Measurements from ENCODE around the gene LYSMD1.
"Not testable (repeated sequence)": the region's sequence is repeated elsewhere in the genome, so short reads cannot be mapped to it uniquely, and the experiment has no call there.

The LYSMD1 gene, protein sequence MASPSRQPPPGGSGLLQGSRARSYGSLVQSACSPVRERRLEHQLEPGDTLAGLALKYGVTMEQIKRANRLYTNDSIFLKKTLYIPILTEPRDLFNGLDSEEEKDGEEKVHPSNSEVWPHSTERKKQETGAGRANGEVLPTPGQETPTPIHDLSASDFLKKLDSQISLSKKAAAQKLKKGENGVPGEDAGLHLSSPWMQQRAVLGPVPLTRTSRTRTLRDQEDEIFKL

DNA sequence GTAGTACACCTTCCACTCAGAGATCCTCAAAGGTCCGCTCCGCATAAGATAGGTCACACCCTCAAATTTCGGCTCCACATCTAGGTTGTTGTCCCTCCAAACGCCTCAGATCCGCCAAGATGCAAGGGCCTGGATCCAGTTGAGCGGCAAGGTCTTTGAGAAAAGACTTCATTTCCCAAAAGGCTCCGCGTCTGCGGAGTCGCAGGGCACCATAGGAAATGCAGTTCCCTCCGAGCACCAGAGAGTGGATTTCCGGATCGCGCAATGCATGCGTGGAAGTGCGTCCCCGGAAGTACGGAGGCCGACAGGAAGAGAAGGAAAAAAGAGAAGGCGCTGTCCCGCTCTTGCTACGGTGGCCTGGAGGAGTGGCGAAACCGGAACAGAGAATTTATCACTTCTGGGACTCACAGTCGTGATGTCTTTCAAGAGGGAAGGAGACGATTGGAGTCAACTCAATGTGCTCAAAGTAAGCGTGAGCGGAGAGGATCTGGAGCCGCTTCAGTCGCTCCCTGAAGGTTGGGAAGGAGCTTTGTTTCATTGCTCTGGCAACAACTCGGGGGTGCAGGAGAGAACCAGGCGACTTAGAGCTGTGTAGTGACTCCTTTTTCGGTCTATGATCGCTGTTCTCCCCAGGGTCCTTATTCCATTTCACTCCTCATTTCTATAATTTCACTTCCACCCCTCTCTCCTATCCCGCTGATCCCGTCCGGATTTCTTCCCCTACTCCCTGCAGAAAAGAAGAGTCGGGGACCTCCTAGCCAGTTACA is at the start of gene LYSMD1, which contains the start of gene SCNM1:
LYSMD1 (minus strand) TSS at position 165 of the 767 bp plus-strand sequence. CDS start 644 bp downstream, outside the sequence.
SCNM1 (plus strand) TSS at position 407 of the 767 bp plus-strand sequence; CDS start at position 416, 9 bp downstream.
- peak; percentile 95 for DNase-seq (ENCODE audit: low spot score)

DNA sequence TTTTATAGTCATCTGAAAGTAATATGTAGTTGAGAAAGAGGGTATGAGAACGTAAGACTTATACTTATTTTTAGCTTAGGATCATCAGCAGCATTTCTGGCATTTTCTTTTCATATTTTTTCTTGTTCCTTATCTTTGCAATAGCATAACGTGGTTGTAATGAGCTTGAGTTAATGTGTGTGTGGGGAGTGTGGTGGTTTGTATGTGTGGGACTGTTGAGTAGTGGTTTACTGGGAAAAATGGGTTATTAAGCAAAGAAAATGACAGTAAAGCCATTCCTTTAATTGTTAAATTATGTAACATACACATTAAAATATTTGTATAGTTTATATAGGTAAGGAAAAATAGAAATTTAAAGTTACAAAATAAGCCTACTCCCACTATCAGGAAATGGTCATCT is 47.9 kb upstream of the LYSMD1 start:
- DNase-seq (ENCODE audit: low spot score), result no peak

DNA sequence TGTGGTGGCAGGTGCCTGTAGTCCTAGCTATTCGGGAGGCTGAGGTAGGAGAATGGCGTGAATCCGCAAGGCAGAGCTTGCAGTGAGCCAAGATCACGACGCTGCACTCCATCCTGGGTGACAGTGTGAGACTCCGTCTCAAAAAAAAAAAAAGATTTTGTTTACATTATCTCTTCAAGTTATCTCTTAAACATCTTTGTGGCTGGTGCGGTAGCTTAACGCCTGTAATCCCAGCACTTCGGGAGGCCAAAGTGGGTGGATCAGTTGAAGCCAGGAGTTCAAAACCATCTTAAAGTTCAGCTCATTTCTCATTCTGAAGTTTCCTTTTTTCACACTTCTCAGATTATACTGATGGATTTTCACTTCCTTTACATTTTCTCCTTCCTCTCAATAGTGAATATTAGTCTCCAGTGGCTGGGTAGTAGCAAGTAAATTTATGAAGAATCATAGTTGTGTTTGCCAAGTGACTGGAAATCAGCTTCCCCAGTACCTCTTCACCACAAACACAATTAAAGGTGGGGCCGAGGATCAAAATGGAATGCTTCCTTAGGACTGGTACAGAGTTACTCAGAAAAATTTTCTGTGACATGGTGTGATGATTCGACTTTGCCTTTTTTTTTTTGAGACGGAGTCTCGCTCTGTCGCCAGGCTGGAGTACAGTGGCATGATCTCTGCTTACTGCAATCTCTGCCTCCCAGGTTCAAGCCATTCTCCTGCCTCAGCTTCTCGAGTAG is 46.4 kb upstream of the LYSMD1 start:
- DNase-seq (ENCODE audit: low spot score), result no peak

DNA sequence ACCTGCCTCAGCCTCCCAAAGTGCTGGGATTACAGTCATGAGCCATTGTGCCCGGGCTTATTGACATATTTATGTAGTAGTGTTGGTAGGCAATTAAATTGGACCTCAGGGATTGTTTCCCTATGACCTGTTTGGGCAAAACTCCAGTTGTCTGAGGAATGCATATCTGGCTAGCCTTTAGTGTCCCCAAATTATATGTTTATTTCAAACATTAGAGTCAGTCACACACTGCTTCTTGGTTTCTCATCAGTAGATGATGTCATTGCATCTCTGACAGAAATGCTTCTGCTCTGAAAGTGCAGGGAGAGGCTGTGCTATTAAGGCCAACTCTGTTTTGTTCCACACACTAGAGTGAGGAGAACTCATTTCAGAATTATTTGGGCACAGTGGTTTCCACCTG is 45.1 kb upstream of the LYSMD1 start:
- DNase-seq (ENCODE audit: low spot score), result no peak

DNA sequence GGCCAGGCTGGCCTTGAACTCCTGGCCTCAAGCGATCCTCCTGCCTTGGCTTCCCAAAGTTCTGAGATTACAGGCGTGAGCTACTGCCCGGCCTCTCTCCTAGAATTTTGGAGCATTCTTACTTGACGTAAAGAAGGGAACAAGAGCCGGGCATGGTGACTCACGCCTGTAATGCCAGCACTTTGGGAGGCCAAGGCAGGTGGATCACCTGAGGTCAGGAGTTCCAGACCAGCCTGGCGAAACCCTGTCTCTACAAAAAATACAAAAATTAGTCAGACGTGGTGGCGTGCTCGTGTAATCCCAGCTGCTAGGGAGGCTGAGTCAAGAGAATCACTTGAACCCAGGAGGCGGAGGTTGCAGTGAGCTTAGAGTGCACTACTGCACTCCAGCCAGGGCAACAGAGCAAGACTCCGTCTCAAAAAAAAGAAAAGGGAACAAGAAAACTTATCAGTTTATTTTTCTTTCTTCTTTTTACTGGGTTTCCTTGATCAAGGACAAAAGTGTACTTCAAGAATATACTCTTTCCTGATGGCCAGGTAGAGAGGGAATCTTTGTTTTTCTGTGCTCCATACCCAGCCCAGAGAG is 39.8 kb upstream of the LYSMD1 start:
- not testable (repeated sequence) for DNase-seq (ENCODE audit: low spot score)

DNA sequence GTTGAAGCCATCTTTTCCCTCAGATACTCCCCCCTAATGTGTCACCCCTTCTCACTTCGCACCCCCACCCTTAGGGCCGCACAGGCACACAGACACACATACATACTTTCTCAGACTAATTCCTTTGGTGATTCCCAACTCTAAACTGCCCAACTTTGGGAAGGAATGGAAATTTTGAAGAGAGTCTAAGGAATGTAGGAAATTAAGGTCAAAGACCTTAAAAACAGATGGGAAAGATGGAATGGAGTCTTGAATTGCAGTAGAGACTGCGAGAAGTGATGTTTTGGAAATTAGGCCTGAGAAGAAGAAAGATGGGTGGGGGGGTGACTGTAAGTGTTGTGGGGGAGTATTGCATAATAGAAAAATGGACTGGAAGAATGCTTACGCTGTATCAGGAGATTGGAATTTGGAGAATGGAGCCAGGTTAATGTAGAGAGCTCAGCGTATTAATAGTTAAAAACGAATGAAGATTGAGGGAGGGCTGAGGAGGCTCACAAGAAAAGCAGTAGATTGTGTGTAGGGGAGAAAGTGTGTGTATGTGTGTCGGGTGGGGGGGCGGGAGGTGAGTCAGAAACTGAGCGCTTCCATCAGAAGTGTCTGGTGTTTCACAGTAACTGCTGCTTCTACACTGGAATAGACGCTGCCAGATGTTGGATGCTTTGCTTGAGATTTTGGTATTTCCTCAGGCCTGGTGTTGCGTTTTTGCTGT is 34.3 kb upstream of the LYSMD1 start:
- DNase-seq (ENCODE audit: low spot score), result no peak

DNA sequence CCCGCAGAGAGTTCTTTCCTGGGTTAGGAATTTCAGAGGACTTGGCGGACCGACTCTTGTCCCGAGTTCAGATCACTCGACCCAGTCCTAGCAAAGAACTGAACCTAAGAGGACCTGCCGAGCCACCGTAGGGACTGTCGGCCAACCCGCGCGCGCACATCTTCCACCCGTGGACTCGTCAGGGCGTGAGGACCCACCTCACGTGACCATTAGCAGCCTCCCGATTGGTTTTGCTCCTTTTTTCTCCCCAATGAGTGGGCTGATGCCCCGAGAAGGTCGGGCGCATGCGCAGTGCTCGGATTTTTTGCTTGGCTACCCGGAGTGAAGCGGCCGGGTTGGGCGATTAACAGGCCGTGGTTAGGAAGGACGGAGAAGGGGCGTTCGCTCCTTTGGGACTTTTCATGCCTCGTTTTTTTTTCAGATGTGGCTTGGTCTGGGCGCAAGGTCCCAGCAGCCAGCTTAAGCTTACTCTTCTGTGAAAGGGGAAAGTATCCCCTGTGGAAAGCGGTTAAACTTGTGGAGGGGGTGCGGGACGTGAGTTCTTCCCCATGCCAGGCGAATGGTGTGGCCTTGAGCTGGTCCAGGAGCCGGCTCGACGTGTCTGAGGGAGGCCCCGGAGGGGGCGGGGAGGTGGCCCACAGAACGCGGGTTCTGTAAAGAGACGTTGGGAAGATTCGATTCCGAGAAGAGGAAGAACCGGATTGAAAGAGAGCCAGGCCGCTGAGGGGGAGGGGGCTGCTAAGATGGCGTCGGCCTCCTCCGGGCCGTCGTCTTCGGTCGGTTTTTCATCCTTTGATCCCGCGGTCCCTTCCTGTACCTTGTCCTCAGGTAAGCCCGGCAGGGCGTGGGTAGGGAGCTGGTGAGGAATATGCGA is 32.8 kb upstream of the LYSMD1 start, which contains the start of gene PIP5K1A:
PIP5K1A (plus strand) TSS at position 299 of the 874 bp plus-strand sequence; CDS start at position 744, 445 bp downstream.
- peak; percentile 99 for DNase-seq (ENCODE audit: low spot score)

DNA sequence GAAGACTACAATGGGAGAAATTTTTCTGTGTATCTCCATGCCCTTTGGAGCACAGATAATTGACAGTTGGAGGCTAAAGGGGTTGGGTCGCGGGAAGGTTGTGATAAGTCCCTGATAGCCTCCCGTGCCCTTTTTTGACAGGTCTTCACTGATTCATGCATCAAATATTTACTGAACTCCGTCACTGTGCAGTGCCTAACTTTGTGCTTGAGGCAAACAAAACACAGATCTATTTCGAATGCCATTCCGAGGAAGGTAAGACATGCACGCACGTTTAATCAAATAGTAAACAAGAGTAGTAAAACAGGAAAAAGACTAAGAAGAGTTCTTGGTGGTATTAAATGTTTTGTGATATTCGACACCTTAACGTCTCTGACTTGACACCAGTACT is 32.2 kb upstream of the LYSMD1 start:
- DNase-seq (ENCODE audit: low spot score), result no peak

DNA sequence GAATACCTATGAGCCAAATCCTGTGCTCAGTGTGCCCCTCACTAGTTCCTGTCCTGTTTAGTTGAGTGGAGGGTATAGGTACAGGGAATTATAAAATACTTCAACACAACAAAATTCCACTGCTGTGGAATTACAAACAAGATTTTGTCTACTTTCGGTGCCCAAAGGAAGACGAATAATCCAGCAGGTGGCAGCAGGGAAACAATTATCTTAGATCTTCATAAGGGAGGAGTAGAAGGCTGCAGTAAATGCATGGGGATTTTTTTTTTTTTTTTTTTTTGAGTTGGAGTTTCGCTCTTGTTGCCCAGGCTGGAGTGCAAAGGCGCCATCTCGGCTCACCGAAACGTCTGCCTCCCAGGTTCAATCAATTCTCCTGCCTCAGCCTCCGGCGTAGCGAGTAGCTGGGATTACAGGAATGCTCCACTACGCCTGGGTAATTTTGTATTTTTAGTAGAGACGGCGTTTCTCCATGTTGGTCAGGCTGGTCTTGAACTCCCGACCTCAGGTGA is 30.6 kb upstream of the LYSMD1 start:
- peak; percentile 56 for DNase-seq (ENCODE audit: low spot score)

DNA sequence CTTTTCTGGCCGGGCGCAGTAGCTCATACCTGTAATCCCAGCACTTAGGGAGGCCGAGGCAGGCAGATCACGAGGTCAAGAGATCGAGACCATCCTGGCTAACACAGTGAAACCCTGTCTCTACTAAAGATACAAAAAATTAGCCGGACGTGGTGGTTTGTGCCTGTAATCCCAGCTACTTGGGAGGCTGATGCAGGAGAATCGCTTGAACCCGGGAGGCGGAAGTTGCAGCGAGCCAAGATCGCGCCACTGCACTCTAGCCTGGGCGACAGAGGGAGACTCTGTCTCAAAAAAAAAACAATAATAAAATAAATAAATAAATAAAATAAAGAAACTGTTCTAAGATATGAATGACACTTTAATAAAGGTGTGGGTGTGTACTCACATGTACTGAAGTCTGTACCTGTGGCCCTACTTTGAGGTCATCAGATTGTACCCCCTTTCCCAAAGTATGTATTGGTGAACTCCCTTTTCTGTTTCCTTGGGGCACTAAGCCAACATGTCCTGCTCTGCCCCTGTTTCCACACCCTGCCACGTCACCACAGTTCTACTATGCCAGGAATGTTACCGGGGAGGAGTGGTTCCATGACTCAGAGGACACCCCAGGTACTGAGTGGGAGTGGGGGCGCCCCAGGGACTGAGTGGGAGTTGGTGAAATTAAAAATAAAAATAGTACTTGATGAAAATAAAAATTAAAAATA is 29.3 kb upstream of the LYSMD1 start:
- DNase-seq (ENCODE audit: low spot score), result not testable (repeated sequence)

DNA sequence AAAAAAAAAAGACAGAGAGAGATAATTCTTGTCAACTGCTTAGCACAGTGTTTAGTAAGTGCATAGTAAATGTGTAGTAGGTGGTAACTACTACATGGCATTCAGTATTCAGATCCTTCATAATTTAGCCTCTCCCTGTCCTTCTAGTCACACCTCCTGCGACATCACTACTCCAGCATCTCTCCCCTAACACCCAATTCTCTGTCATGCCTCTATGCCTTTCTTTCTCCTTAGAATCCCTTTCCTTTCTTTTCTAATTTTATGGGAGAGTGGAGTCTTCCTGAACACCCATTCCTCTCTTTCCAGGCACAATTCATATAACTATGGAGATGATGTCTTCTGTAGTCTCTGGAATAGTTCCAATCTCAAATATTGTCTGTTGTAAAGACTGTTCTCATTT is 28.2 kb upstream of the LYSMD1 start:
- no peak for DNase-seq (ENCODE audit: low spot score)

DNA sequence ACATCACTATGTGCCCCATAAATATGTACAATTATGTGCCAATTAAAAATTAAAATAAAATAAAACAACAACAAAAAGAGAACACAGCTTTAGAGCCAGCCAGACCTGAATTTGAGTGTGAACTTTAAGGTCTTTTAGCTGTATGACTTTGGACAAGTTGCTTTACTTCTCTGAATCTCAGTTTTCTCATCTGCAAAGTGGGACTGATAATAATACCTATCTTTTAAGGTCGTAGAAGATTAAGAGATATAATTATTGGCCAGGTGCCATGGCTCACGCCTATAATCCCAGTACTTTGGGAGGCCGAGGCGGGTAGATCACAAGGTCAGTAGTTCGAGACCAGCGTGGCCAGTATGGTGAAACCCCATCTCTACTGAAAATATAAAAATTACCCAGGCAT is 27.6 kb upstream of the LYSMD1 start:
- no peak for DNase-seq (ENCODE audit: low spot score)

DNA sequence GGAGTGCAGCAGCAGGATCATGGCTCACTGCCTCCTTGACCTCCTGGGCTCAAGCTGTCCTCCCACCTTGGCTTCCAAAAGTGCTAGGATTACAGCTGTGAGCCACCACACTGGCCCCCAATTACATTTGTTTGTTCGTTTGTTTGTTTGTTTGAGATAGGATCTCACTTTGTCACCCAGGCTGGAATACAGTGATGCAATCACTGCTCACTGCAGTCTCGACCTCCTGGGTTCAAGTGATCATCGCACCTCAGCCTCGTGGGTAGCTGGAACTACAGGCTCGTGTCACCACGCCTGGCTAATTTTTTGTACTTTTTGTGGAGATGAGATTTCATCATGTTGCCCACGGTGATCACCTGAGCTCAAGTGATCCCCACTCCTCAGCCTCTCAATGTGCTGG is 26.3 kb upstream of the LYSMD1 start:
- DNase-seq (ENCODE audit: low spot score), result no peak

DNA sequence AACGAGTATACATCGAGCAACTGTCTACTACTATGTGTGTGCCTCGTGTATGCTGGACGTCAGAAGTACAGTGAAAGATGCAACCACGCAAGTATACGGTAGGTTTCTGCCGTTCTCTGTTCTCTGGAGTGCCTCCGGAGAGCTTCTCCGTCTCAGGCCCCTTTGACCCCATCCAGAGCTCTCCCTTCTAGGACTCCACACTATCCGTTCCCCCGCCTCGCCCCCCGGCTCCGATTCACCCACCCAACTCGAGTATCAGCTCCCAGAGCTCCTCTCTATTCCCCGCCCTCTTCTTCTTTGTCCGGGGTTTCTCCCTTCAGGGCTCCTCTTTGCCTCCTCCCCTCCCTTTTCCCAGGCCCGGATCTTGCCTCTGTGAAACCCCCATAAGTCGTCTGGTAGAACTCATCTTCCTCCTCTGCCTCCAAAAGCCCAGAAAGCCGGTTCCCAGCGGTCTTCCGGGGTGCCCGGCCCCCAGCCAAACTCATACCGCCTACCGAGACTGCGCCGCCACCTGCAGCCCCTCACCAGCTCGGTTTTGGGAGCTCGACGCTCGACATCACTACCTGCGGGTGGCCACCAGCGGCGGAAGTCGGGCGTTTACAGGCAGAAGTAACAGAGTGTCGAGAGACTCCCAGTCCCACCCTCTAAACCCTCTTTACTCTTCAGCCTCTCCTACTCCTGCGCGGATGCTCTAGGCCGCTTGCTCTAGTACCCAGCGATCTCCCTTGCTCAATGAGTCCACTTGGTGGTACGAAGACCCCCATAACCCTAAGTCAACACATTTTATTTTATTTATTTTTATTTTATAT is 24.1 kb upstream of the LYSMD1 start, which contains the start of gene VPS72:
VPS72 (minus strand) TSS at position 561 of the 809 bp plus-strand sequence; CDS start at position 485, 76 bp downstream.
- DNase-seq (ENCODE audit: low spot score), result peak; percentile 84

DNA sequence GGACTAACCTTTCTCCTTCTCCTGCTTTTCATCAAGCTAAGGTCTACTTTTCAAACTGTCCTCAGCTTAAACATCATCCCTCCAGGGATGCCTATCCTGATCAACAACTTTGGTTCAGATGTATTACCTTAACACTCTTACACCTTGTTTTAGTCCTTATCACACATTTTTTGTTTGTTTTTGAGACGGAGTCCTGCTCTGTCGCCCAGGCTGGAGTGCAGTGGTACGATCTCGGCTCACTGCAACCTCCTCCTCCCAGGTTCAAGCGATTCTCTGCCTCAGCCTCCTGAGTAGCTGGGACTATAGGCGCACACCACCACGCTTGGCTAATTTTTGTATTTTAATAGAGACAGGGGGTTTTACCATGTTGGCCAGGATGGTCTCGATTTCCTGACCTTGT is 23.0 kb upstream of the LYSMD1 start:
- not testable (repeated sequence) for DNase-seq (ENCODE audit: low spot score)

DNA sequence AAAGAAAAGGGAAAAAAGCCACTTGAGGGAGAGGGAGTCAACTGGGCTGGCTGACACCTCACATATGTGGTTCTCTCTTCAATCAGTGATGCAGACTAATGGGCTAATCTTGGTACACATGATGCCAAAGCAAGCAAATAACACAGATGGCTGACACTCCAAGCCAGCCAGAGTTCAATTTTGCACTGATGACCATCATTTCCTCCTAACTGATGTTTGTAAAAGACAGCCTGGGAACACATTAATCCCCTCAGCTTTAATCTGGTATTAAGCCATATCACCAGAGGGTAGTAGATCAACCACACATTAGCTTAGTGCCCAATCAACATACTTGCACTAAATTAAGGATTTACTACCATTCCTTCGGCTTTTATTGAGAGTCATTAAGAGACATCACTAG is 21.5 kb upstream of the LYSMD1 start:
- no peak for DNase-seq (ENCODE audit: low spot score)

DNA sequence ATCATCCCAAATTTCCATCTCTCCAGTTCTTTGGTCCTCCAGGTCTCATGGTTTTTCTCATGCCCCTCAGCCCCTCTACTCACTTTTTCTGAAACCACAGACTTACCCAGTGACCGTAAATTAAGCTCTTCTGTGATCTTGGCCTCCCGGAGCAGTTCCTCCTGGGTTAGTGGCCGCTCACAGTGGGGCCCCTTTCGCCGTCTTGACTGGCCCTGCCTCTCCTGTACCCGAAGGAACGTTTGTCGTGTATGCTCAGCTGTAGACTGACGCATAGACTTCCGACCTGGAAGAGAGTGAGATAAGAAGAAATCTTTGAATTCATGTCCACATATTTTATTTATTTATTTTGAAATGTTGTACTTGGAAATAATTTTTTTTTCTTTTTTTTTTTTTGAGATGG is 18.5 kb upstream of the LYSMD1 start:
- DNase-seq (ENCODE audit: low spot score), result no peak

DNA sequence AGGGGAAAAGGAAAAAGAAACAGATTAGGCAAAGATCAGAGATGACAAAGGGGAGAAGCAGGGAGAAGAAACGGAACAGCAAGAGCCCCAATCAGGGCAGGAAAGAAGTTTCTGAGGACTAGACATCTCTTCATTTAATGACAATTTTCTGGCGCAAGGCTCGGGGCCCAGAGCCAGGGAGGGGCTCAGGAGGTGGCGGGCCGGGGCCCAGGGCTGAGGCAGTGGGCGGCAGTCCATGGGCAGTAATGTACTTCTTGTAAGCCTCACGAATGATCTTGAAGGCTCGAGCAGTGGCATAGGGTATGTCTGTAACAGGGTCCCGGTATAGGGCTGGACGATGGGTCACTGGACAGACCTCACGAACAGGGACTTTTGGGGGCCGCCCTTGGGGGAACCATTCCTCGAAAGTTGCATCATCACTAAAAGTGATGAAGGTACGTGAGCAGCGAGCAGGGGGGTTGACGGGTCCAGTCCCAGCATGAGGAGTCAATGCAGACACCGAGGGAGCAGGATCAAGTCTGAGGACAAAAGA is 10.9 kb upstream of the LYSMD1 start:
- no peak for DNase-seq (ENCODE audit: low spot score)

DNA sequence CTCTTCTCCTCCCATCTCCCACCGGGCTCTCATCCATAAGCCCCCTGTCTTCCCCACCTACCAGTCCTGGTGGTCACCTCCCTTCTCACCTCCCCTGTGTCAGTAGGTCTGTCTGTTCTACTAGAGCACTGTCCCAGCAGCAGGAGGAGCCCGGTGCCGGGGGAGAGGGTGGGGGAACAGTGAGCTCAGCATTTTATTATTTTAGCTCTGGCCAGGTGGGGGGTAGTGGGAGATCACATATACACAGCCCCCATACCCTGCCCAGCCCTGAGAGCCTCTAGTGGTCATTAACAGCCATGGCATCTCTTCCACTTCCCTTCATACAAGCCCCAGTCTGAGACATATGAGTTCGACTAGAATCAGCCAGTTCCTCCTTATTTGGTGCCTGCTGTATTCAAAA is 10.2 kb upstream of the LYSMD1 start, which contains the start of gene TMOD4:
TMOD4 (minus strand) TSS at position 119 of the 400 bp plus-strand sequence. CDS start 1,106 bp downstream, outside the sequence.
- DNase-seq (ENCODE audit: low spot score), result no peak

All from CD4-positive, alpha-beta T cell treated with Interleukin-6 at 100 ng/mL for 8 hours (primary cell).